GM12878 (cell line): ENCODE data around the gene L1CAM.

Experiments used
- EZH2 ChIP-seq: IDR thresholded peaks from 2 replicates; pipeline ENCODE4 v1.6.1; 2012; ENCODE audit warnings: low read depth, mild to moderate bottlenecking, control low read depth, inconsistent platforms, low read length, borderline replicate concordance; ENCODE audit not compliant: control insufficient read depth
- RAD21 ChIP-seq: IDR thresholded peaks from 2 replicates; pipeline ENCODE4 v1.6.1; 2011; ENCODE audit warnings: mild to moderate bottlenecking, low read depth, low read length, moderate library complexity; ENCODE audit not compliant: insufficient read depth
- TF ChIP-seq, protein P1 (sequence below), 3 experiments: IDR thresholded peaks in 2 of 3; conservative IDR thresholded peaks in 1 of 3; 2 replicates each; pipeline ENCODE4 v1.5.1; 2011; ENCODE audit warnings: low read depth in 3 of 3, low read length in 3 of 3, mild to moderate bottlenecking in 3 of 3, control low read depth in 2 of 3, moderate library complexity in 2 of 3, inconsistent platforms in 1 of 3, mixed read lengths in 1 of 3; ENCODE audit not compliant: control insufficient read depth in 2 of 3, insufficient read depth in 1 of 3; ENCODE audit errors: extremely low read depth in 1 of 3
- TF ChIP-seq, protein P2 (sequence below): IDR thresholded peaks from 2 replicates; pipeline ENCODE4 v1.6.1; 2012; ENCODE audit warnings: low read depth, low read length, improper control_type of control experiment

DNA sequence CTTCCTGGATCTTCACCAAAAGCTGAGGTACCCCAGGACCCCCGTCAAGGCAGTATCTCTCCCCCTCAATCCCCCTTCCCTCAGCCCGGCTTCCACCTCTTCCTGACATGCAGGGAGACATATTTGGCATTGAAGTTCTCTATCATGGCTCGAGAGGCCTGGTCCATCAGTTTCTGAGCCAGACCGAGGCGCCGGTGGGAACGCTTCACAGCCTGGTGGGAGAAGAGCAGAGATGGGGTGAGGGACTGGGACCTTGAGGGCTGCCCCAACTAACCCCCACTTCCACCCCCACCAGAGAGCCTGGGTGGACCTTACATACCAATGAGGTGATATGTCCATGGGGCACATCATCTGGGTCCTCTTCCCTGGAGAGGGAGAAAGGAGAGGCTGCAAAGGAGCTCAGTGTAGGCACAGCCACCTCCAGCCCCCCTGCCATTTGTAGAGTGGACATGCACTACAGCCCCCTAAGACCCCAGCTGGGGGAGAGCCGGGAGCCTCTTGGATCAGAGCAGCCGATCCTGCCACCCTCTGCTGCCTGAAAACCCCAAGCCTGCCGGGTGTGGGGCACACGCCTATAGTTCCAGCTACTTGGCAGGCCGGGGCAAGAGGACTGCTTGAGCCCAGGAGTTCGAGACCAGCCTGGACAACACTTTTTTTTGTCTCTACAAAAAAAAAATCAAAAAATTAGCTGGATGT is 46.4 kb upstream of the L1CAM start:
- TF ChIP-seq, protein P1, sequence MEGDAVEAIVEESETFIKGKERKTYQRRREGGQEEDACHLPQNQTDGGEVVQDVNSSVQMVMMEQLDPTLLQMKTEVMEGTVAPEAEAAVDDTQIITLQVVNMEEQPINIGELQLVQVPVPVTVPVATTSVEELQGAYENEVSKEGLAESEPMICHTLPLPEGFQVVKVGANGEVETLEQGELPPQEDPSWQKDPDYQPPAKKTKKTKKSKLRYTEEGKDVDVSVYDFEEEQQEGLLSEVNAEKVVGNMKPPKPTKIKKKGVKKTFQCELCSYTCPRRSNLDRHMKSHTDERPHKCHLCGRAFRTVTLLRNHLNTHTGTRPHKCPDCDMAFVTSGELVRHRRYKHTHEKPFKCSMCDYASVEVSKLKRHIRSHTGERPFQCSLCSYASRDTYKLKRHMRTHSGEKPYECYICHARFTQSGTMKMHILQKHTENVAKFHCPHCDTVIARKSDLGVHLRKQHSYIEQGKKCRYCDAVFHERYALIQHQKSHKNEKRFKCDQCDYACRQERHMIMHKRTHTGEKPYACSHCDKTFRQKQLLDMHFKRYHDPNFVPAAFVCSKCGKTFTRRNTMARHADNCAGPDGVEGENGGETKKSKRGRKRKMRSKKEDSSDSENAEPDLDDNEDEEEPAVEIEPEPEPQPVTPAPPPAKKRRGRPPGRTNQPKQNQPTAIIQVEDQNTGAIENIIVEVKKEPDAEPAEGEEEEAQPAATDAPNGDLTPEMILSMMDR (IDR thresholded peaks at IDR 0.05 in 2 of 3, conservative IDR thresholded peaks at IDR 0.05 in 1 of 3; ENCODE audit: control insufficient read depth in 2 of 3, extremely low read depth in 1 of 3, insufficient read depth in 1 of 3, low read depth in 3 of 3, low read length in 3 of 3) = no peak
- TF ChIP-seq EZH2 (no peak), RAD21 (no peak)
- TF ChIP-seq, protein P2, sequence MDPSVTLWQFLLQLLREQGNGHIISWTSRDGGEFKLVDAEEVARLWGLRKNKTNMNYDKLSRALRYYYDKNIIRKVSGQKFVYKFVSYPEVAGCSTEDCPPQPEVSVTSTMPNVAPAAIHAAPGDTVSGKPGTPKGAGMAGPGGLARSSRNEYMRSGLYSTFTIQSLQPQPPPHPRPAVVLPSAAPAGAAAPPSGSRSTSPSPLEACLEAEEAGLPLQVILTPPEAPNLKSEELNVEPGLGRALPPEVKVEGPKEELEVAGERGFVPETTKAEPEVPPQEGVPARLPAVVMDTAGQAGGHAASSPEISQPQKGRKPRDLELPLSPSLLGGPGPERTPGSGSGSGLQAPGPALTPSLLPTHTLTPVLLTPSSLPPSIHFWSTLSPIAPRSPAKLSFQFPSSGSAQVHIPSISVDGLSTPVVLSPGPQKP = no peak
